ENCODE data around the gene FAM124B.

Gene FAM124B

GRCh38 chr2:224379172-224379571 lies 22.7 kb downstream of the FAM124B start:
- TF ChIP-seq CTCF (IDR thresholded peaks at IDR 0.05; ENCODE audit: poor library complexity, severe bottlenecking) = no peak
- Histone ChIP-seq H3K27ac (ENCODE audit: poor library complexity, severe bottlenecking) (no peak overlapping the region), H3K4me1 (ENCODE audit: insufficient read depth, poor library complexity, severe bottlenecking) (no peaks in the 10 kb centered on the region), H3K9me3 (ENCODE audit: severe bottlenecking) (no peaks in the 10 kb centered on the region), H3K27me3 (ENCODE audit: insufficient read depth, poor library complexity, severe bottlenecking) (no peaks in the 10 kb centered on the region), H3K4me3 (ENCODE audit: severe bottlenecking) (no peak overlapping the region), H3K36me3 (ENCODE audit: low read depth) (no peaks in the 10 kb centered on the region)
- DNase-seq (ENCODE audit: low spot score) (no peak), ATAC-seq (ENCODE audit: low read depth) (no peak)

- H3K36me3 ChIP-seq (ENCODE audit: low read depth) = no peaks in the 10 kb centered on the region
- H3K27me3 ChIP-seq (ENCODE audit: insufficient read depth, poor library complexity, severe bottlenecking) = no peaks in the 10 kb centered on the region
- no peak for DNase-seq (ENCODE audit: low spot score)
- TF ChIP-seq CTCF (IDR thresholded peaks at IDR 0.05; ENCODE audit: poor library complexity, severe bottlenecking) = no peak
- no peaks in the 10 kb centered on the region for H3K4me1 ChIP-seq (ENCODE audit: insufficient read depth, poor library complexity, severe bottlenecking)
- H3K27ac ChIP-seq (ENCODE audit: poor library complexity, severe bottlenecking) = no peak overlapping the region
- H3K4me3 ChIP-seq (ENCODE audit: severe bottlenecking) = no peak overlapping the region
- H3K9me3 ChIP-seq (ENCODE audit: severe bottlenecking) = no peaks in the 10 kb centered on the region
- no peak for ATAC-seq (ENCODE audit: low read depth)
Measured at GRCh38 chr2:224378701-224379097, 23.2 kb downstream of the FAM124B start.

GRCh38 chr2:224377751-224378700 lies 23.9 kb downstream of the FAM124B start:
- H3K9me3 ChIP-seq (ENCODE audit: severe bottlenecking) = no peaks in the 10 kb centered on the region
- ATAC-seq (ENCODE audit: low read depth) = no peak
- no peaks in the 10 kb centered on the region for H3K27me3 ChIP-seq (ENCODE audit: insufficient read depth, poor library complexity, severe bottlenecking)
- H3K4me1 ChIP-seq (ENCODE audit: insufficient read depth, poor library complexity, severe bottlenecking) = no peaks in the 10 kb centered on the region
- peak; percentile 16 for TF ChIP-seq CTCF (IDR thresholded peaks at IDR 0.05; ENCODE audit: poor library complexity, severe bottlenecking)
- H3K27ac ChIP-seq (ENCODE audit: poor library complexity, severe bottlenecking) = no peak overlapping the region
- no peak for DNase-seq (ENCODE audit: low spot score)
- H3K36me3 ChIP-seq (ENCODE audit: low read depth) = no peaks in the 10 kb centered on the region
- no peak overlapping the region for H3K4me3 ChIP-seq (ENCODE audit: severe bottlenecking)

- Histone ChIP-seq H3K27ac (ENCODE audit: poor library complexity, severe bottlenecking) (no peak overlapping the region), H3K4me3 (ENCODE audit: severe bottlenecking) (no peak overlapping the region), H3K36me3 (ENCODE audit: low read depth) (no peaks in the 10 kb centered on the region), H3K9me3 (ENCODE audit: severe bottlenecking) (no peaks in the 10 kb centered on the region), H3K27me3 (ENCODE audit: insufficient read depth, poor library complexity, severe bottlenecking) (no peaks in the 10 kb centered on the region), H3K4me1 (ENCODE audit: insufficient read depth, poor library complexity, severe bottlenecking) (peaks cover 3% of the 10 kb centered on the region)
- no peak for ATAC-seq (ENCODE audit: low read depth)
- no peak for DNase-seq (ENCODE audit: low spot score)
- no peak for TF ChIP-seq CTCF (IDR thresholded peaks at IDR 0.05; ENCODE audit: poor library complexity, severe bottlenecking)
Measured at GRCh38 chr2:224372641-224373040, 29.3 kb downstream of the FAM124B start.

Data from RWPE2 (cell line).